GM12801 (cell line): ENCODE measurements around the gene AACS.

Source experiments
- TF ChIP-seq, protein P1 (sequence below): IDR thresholded peaks from one replicate; pipeline ENCODE4 v1.5.1; 2011; ENCODE audit warnings: control low read depth; ENCODE audit not compliant: insufficient read length; ENCODE audit errors: extremely low read depth

The AACS gene

DNA sequence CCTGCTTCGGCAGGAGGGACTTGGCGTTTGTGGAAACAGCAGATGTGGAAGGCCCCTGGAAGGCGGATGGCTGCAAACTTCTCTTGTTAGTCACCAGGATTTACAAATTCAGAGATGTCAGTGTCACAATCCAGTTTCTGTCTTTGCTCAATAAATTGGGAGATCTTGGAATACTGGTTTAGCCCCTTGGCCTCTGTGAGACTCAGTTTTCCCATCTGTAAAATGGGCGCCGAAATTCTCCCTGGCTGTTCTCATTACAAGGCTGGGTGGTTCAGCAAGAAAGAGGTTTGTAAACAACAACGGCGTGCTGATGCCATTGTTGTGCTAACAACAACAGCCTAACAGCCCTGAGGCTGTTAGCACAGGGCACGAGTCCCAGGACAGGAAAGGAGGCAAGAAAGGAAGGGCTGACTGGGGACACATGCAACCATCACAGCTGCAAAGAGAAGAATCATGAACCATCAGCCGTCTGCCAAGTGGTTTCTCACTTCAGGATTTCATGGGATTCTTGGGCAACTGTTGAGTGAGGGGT, 127.5 kb downstream of the AACS start:
- TF ChIP-seq, protein P1, sequence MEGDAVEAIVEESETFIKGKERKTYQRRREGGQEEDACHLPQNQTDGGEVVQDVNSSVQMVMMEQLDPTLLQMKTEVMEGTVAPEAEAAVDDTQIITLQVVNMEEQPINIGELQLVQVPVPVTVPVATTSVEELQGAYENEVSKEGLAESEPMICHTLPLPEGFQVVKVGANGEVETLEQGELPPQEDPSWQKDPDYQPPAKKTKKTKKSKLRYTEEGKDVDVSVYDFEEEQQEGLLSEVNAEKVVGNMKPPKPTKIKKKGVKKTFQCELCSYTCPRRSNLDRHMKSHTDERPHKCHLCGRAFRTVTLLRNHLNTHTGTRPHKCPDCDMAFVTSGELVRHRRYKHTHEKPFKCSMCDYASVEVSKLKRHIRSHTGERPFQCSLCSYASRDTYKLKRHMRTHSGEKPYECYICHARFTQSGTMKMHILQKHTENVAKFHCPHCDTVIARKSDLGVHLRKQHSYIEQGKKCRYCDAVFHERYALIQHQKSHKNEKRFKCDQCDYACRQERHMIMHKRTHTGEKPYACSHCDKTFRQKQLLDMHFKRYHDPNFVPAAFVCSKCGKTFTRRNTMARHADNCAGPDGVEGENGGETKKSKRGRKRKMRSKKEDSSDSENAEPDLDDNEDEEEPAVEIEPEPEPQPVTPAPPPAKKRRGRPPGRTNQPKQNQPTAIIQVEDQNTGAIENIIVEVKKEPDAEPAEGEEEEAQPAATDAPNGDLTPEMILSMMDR: no peak
